Endometrium (tissue), 2 donors: ENCODE data around the gene SELENON.

ENCODE experiments used
- FAIRE-seq: peaks from 2 replicates; lab custom pipeline; 2012; peaks lifted over from hg19 to GRCh38; lab: Jason Lieb, UNC
- donor health status: control.
- donor health status: control.

SELENON gene

DNA sequence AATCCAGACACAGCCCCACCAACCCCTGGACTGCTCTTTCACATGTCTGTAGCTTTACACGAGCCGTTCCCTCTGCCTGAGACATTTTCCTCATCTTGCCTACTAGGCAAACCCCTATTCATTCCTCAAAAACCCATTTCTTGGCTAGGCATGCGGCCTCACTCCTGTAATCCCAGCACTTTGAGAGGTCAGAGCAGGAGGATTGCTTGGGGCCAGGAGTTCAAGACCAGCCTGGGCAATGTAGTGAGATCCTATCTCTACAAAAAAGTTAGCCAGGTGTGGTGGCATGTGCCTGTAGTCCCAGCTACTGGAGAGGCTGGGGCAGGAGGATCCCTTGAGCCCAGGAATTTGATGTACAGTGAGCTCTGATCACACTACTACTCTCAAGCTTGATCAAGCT, 64.4 kb downstream of the SELENON start:
- FAIRE-seq = no peak

DNA sequence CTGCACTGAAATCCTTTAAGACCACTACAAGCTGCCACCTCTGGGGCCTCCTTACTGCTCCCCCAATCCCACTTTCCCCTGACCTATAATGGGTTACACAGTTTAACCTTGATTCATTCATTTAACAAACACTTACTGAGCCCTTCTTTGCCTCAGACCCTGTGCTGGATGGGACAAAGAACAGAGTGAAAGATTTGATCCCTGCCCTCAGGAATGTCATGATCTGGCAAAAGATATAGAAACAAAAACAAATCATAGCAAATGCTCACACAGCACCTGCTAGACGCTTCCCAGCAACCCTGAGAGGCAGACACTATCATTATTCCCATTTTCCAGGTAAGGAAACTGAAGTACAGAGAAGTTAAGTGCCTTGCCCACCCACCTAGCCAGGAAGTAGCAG, 66.3 kb downstream of the SELENON start:
- no peak for FAIRE-seq

- peak; percentile 37 for FAIRE-seq
Observed at GRCh38 chr1:25867210-25867991, 67.4 kb downstream of the SELENON start.
